K562 (cell line): ENCODE results near the gene ZMIZ1. TPM values are rescaled to one million over a fixed set of nuclear protein-coding genes. Genes with fewer than 3 reads are reported as not detected.

Experiments used
- ADNP ChIP-seq: fragments of 200-800 bp; sonication (Bioruptor generic); IDR thresholded peaks from 2 replicates; pipeline ENCODE4 v1.6.1; 2016; ENCODE audit warnings: missing genetic modification characterization, missing compliant biosample characterization
- JUNB ChIP-seq: fragments of 450-650 bp; formaldehyde crosslinking; conservative IDR thresholded peaks from 2 replicates; pipeline ENCODE4 v1.4.0; 2020; ENCODE audit warnings: mild to moderate bottlenecking
- KDM4B ChIP-seq, 2 experiments: fragments of 450-650 bp in 1 of 2; sonication (generic) in 1 of 2; IDR thresholded peaks; 2 replicates each; pipeline ENCODE4 v1.6.1; 2016 to 2017; ENCODE audit warnings: borderline replicate concordance in 2 of 2, antibody characterized with exemption in 1 of 2, low read depth in 1 of 2, mild to moderate bottlenecking in 1 of 2
- POLR2AphosphoS2 ChIP-seq: IDR thresholded peaks from 2 replicates; pipeline ENCODE4 v1.6.1; 2012; ENCODE audit warnings: low read length, improper control_type of control experiment
- polyA plus RNA-seq, 8 experiments: library from polyadenylated mRNA; depleted of rRNA in 4 of 8; stranded (reverse) in 5 of 8; unstranded in 3 of 8; fragments of >200 nt; fragmentation: Nextera tagmentation in 2 of 8; fragmentation: Illumina TruSeq in 1 of 8; extraction: Ambion mirVana in 2 of 8; extraction: Trizol in 1 of 8; gene quantifications; 2 replicates each; pipeline versions ENCODE4 v1.2.1 to v1.2.3, GENCODE V29; 2011 to 2014; ENCODE audit warnings: inconsistent platforms in 1 of 8, missing spikeins in 1 of 8
- total RNA-seq, 7 experiments: library from RNA; depleted of rRNA in 6 of 7; stranded (reverse); fragments of >200 nt in 6 of 7; fragmentation: Illumina TruSeq in 2 of 7; extraction: Trizol in 2 of 7; gene quantifications; 2 replicates each; pipeline versions ENCODE4 v1.2.1 to v1.2.3, GENCODE V29; 2011 to 2021; ENCODE audit warnings: low replicate concordance in 1 of 7
- TF ChIP-seq, protein P1 (sequence below): fragments of 450-650 bp; IDR thresholded peaks from 2 replicates; pipeline ENCODE4 v1.6.1; 2016; ENCODE audit warnings: mild to moderate bottlenecking, moderate library complexity
- TF ChIP-seq, protein P2 (sequence below): fragments of 250-450 bp; sonication (Bioruptor Pico); IDR thresholded peaks from 2 replicates; pipeline ENCODE4 v1.5.0; 2021; ENCODE audit warnings: mild to moderate bottlenecking, moderate library complexity
- TF ChIP-seq, protein P3 (sequence below): fragments of 450-650 bp; conservative IDR thresholded peaks from 2 replicates; pipeline ENCODE4 v1.6.1; 2016; ENCODE audit warnings: missing genetic modification characterization, low read depth, mild to moderate bottlenecking, missing compliant biosample characterization, moderate library complexity
- TF ChIP-seq, protein P4 (sequence below): IDR thresholded peaks from 3 replicates; pipeline ENCODE4 v1.6.1; 2011; ENCODE audit warnings: borderline replicate concordance, mild to moderate bottlenecking; ENCODE audit not compliant: insufficient read length, insufficient read depth

The ZMIZ1 gene
- total and polyA plus RNA-seq, 9 of the 15 experiments (the other 6 are each of a cell fraction or from before 2014, with no cell fraction given) = 1.0 to 37.3 (median 4.3) TPM

GRCh38 chr10:79148452-79149344, 79.9 kb downstream of the ZMIZ1 start (continued):
- TF ChIP-seq, protein P1, sequence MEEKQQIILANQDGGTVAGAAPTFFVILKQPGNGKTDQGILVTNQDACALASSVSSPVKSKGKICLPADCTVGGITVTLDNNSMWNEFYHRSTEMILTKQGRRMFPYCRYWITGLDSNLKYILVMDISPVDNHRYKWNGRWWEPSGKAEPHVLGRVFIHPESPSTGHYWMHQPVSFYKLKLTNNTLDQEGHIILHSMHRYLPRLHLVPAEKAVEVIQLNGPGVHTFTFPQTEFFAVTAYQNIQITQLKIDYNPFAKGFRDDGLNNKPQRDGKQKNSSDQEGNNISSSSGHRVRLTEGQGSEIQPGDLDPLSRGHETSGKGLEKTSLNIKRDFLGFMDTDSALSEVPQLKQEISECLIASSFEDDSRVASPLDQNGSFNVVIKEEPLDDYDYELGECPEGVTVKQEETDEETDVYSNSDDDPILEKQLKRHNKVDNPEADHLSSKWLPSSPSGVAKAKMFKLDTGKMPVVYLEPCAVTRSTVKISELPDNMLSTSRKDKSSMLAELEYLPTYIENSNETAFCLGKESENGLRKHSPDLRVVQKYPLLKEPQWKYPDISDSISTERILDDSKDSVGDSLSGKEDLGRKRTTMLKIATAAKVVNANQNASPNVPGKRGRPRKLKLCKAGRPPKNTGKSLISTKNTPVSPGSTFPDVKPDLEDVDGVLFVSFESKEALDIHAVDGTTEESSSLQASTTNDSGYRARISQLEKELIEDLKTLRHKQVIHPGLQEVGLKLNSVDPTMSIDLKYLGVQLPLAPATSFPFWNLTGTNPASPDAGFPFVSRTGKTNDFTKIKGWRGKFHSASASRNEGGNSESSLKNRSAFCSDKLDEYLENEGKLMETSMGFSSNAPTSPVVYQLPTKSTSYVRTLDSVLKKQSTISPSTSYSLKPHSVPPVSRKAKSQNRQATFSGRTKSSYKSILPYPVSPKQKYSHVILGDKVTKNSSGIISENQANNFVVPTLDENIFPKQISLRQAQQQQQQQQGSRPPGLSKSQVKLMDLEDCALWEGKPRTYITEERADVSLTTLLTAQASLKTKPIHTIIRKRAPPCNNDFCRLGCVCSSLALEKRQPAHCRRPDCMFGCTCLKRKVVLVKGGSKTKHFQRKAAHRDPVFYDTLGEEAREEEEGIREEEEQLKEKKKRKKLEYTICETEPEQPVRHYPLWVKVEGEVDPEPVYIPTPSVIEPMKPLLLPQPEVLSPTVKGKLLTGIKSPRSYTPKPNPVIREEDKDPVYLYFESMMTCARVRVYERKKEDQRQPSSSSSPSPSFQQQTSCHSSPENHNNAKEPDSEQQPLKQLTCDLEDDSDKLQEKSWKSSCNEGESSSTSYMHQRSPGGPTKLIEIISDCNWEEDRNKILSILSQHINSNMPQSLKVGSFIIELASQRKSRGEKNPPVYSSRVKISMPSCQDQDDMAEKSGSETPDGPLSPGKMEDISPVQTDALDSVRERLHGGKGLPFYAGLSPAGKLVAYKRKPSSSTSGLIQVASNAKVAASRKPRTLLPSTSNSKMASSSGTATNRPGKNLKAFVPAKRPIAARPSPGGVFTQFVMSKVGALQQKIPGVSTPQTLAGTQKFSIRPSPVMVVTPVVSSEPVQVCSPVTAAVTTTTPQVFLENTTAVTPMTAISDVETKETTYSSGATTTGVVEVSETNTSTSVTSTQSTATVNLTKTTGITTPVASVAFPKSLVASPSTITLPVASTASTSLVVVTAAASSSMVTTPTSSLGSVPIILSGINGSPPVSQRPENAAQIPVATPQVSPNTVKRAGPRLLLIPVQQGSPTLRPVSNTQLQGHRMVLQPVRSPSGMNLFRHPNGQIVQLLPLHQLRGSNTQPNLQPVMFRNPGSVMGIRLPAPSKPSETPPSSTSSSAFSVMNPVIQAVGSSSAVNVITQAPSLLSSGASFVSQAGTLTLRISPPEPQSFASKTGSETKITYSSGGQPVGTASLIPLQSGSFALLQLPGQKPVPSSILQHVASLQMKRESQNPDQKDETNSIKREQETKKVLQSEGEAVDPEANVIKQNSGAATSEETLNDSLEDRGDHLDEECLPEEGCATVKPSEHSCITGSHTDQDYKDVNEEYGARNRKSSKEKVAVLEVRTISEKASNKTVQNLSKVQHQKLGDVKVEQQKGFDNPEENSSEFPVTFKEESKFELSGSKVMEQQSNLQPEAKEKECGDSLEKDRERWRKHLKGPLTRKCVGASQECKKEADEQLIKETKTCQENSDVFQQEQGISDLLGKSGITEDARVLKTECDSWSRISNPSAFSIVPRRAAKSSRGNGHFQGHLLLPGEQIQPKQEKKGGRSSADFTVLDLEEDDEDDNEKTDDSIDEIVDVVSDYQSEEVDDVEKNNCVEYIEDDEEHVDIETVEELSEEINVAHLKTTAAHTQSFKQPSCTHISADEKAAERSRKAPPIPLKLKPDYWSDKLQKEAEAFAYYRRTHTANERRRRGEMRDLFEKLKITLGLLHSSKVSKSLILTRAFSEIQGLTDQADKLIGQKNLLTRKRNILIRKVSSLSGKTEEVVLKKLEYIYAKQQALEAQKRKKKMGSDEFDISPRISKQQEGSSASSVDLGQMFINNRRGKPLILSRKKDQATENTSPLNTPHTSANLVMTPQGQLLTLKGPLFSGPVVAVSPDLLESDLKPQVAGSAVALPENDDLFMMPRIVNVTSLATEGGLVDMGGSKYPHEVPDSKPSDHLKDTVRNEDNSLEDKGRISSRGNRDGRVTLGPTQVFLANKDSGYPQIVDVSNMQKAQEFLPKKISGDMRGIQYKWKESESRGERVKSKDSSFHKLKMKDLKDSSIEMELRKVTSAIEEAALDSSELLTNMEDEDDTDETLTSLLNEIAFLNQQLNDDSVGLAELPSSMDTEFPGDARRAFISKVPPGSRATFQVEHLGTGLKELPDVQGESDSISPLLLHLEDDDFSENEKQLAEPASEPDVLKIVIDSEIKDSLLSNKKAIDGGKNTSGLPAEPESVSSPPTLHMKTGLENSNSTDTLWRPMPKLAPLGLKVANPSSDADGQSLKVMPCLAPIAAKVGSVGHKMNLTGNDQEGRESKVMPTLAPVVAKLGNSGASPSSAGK = no peak; the same call in 1 of the 2 replicates
- TF ChIP-seq, protein P2, sequence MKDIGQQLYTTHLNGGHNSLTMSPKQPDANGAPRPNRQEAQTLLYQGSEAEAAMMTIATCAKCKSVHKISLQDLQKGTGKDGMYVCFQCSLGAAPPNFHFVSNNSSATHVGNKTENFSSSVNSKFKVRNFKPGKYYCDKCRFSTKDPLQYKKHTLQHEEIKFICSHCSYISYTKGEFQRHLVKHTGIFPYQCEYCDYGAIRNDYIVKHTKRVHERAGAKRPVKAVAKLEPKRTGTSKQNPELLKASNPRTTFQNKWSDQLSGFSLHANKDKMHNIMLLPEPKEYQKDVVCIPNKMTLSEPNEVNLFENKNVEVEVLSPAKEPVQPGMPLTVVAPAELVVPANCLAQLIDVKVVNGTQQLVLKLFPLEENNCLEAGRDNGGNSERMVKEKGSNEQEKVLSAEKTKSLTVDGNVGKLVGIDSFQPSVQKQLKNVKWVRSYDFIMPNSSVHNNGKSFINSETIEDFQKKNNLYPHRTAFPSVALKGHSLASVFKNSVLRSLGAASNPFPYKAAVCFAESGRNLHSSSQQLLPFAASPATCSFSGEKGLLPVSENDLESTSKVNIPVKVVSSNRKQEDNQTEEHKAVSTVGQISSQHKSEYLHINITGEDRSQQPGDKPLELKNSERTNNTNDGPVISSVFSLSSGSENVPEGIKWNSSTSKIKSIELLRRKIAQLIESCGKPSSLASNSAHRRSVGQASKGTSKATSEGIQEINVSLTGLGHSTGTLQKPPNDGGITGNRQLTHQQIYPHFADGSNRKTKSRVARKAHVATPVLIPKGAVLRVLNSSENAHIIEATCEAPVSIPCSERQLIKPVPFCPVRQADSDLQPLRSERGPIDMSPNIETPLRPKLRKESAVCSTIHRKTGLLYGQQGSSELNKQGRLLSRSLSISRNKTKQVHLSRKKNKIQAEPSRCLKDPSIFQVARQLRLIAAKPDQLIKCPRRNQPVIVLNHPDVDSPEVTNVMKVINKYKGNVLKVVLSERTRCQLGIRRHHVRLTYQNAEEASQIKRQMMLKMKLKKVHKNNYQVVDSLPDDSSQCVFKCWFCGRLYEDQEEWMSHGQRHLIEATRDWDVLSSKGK = no peak
- TF ChIP-seq POLR2AphosphoS2 (no peak), JUNB (CRISPR knock-in tag) (no peak), KDM4B (IDR thresholded peaks at IDR 0.05; ENCODE audit: borderline replicate concordance in 2 of 2, low read depth in 1 of 2) (no peak), ADNP (tag) (no peak)
- TF ChIP-seq, protein P3, sequence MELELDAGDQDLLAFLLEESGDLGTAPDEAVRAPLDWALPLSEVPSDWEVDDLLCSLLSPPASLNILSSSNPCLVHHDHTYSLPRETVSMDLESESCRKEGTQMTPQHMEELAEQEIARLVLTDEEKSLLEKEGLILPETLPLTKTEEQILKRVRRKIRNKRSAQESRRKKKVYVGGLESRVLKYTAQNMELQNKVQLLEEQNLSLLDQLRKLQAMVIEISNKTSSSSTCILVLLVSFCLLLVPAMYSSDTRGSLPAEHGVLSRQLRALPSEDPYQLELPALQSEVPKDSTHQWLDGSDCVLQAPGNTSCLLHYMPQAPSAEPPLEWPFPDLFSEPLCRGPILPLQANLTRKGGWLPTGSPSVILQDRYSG (tag) = peak; percentile 24; the same call in 1 of the 2 replicates
- TF ChIP-seq, protein P4, sequence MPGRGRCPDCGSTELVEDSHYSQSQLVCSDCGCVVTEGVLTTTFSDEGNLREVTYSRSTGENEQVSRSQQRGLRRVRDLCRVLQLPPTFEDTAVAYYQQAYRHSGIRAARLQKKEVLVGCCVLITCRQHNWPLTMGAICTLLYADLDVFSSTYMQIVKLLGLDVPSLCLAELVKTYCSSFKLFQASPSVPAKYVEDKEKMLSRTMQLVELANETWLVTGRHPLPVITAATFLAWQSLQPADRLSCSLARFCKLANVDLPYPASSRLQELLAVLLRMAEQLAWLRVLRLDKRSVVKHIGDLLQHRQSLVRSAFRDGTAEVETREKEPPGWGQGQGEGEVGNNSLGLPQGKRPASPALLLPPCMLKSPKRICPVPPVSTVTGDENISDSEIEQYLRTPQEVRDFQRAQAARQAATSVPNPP = no peak
